Erythroblast (primary cell): ENCODE results near the gene TES.

Experiments used
- DNase-seq, 2 experiments: peaks; one replicate each; lab custom pipeline; 2025; lab: John Stamatoyannopoulos, UW
- GATA1 ChIP-seq: IDR thresholded peaks from 2 replicates; pipeline ENCODE4 v1.6.1; 2011; ENCODE audit warnings: low read depth, mild to moderate bottlenecking, control low read depth, low read length, moderate library complexity
- POLR2A ChIP-seq: IDR thresholded peaks from 2 replicates; pipeline ENCODE4 v1.6.1; 2011; ENCODE audit warnings: mild to moderate bottlenecking, low read length

TES gene

DNA sequence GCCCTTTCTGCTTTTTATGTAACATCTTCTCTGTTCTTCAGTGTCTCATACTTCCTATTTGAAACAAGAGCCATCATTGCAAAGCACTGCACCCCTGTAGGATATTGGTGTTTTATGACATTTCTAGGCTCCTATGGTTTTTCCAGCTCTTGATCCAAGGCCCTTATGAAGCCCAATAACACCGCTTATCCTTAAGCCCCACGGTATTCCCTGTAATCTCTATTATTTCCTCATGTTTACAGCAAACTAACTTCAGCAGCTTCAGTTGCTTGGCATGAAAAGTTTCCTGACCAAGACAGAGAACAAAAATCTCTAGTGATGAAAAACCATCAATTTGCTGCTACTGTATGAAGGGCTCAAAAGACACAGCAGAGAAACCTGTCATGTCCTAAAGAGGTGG lies 34.1 kb upstream of the TES start:
- no peak for TF ChIP-seq POLR2A
- DNase-seq: no peak

DNA sequence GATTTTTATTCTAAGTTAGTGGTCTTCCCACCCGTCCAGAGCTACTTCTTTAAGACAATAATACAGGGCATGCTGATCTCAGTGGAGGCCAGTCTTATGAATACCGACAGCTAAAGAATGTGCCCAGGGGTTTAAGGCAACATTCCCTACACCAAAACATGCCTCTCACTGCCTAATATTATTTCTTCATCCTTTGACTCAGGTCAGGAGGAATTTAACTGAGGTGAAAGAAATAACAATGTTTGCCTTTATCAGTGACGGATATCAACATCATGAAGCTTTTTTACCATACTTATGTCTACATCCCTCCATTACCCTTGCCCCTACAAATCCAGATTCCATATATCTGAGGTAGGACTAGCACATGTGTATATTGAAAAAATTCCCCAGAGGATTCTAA lies 33.3 kb upstream of the TES start:
- no peak for TF ChIP-seq GATA1
- no peak for TF ChIP-seq POLR2A
- DNase-seq: no peak

DNA sequence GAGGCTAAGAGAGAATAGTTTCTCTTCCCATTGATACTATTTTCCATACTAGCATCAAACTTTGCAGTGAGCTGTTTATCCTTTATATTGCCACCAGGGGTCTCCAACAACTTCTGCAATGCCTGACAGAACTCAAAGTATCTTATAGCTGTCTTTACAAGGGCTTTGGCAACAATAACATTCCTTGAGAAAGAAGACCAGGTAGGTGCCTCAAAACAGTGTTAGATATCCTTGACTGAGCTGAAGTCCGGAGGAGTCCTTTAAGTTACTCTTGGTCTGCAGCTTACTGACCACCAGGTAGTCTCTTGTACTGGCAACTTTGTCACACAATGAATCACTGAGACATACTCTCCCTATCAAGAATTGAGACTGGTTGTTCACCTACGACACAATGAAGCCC lies 30.0 kb upstream of the TES start:
- DNase-seq: peak; percentile 15 to 48
- TF ChIP-seq POLR2A (no peak), GATA1 (no peak)

DNA sequence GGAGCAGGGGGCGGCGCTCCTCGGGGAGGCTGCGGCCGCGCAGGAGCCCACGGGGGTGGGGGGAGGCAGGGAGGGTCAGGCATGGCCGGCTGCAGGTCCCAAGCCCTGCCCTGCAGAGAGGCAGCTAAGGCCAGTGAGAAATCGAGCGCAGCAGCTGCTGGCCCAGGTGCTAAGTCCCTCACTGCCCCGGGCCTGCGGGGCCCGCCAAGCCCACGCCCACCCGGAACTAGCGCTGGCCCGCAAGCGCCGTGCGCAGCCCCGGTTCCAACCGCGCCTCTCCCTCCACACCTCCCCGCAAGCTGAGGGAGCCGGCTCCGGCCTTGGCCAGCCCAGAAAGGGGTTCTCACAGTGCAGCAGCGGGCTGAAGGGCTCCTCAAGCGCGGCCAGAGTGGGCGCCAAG lies 28.3 kb upstream of the TES start:
- TF ChIP-seq POLR2A: no peak
- TF ChIP-seq GATA1: no peak
- no peak for DNase-seq

DNA sequence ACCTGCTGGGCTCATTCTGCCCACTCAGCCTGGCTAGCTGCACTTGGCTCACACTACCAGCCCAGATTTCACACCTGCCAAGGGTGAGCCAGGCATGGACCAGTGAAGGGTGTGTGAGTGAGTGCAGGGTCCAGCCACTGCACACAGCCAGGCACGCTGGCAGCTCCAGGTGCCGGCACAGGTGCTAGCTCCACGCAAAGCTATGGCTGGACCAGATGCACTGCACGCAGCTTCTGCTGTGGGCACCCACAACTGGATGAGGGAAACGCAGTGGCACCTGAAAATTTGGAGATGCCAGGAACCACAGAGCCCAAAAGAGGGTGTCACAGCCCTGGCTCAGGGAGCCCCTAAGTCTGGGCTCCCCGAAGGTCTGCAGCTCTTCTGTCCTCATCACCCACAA lies 24.9 kb upstream of the TES start:
- TF ChIP-seq GATA1: no peak
- no peak for TF ChIP-seq POLR2A

DNA sequence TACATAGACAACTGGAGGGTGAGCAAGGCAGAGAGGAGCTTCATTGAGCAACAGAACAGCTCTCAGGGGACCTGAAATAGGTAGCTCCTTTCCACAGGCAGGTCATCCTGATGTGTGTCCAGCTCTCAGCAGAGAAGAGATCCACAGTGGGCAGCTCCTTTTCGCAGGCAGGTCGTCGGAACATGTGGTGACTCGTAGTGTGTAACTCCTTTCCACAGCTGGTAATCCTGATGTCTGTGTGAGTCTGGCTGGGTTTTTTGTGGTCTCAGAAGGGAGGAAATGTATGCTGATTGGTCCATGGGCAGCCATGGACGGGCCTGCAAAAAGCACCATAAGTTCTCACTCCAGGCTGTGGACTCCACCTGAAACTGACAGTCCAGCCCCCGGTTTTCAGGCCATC lies 24.4 kb upstream of the TES start:
- DNase-seq: no peak
- TF ChIP-seq POLR2A (no peak), GATA1 (no peak)

More for the DNA sequence above, 24.9 kb upstream of the TES start:
- DNase-seq: no peak

DNA sequence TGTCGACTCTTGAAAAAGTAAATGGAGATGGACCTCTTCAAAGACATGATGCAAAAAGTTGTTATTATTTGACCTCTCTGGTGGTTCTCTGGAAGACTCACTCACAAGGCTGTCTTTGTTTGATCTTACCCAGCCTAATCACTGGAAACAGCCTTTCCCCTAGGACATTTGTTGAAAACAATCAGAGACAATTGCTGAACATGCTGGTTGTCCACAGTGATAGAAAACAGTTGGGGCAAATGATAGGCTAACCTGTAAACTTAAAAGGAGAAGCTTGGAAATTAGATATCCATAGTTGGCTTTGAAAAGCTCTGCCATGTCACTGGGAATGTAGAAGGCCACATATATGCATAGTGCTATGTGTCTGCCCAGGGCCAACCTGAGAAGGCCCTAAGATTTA lies 22.9 kb upstream of the TES start:
- TF ChIP-seq POLR2A (no peak), GATA1 (no peak)
- DNase-seq: no peak

DNA sequence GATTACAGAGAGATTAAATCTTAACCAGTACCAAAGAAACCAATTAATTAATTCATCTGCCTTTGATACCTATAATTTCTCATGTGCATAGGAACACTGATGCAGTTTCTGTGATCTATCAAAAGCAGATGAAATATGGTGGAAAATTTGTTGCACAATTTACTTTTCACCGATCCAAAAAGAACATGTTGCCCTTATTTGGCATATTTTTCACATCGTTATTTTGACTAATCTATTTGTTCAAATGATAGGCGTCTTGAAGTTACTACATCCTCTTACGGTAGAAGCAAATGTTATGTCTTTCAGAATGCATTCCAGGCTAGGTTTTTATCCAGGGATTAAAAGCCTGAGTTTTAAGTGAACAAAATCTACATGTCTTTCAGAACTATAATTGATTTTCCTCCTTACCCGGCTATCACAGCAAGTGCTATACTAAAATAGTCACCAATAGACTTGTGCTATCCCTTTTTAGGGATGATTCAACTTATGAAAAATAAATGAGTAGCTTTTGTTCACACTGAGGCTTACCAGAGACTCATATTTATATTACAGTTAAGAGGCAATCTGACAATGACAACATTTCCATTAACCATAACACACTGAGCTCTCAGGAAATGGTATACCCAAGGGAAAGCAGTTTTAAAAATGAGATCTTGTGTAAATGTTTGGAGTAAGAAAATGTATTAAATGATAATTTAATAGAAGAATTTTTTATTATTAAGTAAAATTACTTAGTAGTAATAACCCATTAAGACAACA lies 16.8 kb upstream of the TES start:
- no peak for DNase-seq
- TF ChIP-seq POLR2A: no peak
- no peak for TF ChIP-seq GATA1

DNA sequence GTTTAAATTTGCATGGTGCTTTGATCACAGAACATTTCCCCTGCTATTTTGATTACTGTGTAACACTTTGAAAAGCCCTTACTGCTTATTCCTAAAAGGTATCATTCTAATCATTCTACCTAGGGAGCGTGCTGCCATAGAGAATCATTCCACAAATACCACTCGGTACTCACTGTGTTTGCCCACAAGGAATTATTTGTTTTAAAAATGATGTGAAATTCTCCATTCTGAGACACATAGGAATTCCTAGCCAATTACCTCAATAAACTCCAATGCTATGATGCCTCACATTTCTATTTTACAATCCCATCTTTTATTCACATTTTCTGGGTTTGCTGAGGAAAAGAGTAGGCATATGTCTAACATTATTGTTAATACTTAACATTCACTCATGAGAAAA lies 16.2 kb upstream of the TES start:
- DNase-seq: no peak
- TF ChIP-seq GATA1 (no peak), POLR2A (no peak)

DNA sequence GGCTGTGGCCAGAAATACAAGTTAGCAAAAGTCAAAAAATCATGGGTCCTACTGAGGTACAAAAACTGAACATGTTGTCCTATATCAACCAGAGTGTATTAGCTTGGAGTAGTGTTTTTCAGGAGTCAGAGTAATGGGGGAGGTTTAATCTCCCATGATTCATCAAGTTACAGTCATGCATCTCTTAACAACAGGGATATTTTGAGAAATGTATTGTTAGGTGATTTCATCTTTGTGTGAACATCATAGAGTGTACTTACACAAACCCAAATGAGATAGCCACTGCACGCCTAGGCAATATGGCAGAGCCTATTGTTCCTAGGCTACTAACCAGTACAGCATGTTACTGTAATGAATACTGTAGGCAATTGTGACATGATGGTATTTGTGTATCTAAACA lies 14.9 kb upstream of the TES start:
- no peak for DNase-seq
- no peak for TF ChIP-seq GATA1
- TF ChIP-seq POLR2A: no peak

DNA sequence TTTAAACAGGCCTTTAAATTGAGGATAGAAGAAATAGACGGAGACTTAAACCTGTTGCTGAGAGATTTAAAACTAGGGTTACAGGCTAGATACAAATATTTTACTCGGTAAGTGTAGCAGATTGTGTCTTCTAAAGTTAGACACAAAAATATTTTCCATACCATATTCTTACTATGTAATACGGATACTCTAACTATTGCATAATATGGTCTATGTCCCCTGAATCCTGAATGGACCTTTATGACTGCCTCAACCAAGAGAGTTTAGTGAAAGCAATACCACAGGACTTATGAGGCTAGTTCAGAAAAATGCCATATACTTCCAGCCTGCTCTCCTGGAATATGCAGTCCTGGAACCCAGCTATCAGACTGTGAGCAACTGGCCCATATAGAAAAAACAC lies 13.4 kb upstream of the TES start:
- DNase-seq: no peak
- TF ChIP-seq POLR2A (no peak), GATA1 (no peak)

DNA sequence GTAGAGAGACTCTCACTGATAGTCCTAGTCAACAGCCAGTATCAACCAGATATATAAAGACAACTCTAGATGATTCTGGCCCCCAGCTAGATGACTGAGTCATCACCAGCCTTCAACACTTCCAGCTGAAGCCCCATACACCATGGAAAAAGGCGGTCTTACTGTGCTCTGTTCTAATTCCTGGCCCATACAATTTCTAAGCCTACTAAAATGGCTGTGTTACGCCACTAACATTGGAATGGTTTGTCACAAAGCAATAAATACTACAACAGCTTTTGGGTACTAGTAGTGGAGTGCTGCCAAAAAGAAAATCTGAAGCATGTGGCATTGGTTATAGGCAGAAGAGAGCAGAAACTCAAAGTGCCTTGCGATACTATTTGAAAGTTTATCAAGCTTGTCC lies 13.0 kb upstream of the TES start:
- no peak for TF ChIP-seq GATA1
- TF ChIP-seq POLR2A: no peak
- no peak for DNase-seq

DNA sequence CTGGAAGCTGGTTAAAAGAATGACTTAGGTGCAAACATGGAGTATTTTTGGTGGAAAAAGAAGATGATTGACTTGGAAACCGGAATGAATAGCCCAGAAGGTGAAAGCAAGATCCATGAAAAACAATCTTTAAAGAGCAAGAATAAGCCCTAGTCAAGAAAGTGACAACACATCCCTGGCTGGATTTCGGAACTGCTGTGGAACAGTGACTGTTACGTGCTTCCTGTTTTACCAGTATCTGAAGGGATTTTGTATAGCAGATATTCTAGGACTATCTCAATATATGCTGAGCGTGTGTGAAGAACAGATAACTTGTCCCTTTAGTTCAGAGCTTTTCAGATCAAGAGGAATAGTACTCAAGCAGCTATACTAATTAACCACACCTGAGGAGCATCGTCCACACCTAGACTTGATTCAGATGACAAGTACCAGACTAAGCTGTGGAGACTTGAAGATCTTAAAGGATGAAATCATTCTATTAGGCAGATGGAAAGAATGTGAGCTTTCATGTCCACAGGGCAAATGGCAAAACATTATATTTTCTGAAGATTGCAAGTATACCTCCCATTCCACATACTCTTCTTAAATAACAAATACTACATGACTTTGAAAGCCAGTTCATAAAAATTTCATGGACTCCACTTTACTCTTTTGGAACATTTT lies 11.5 kb upstream of the TES start:
- DNase-seq: no peak
- TF ChIP-seq GATA1: no peak
- no peak for TF ChIP-seq POLR2A

DNA sequence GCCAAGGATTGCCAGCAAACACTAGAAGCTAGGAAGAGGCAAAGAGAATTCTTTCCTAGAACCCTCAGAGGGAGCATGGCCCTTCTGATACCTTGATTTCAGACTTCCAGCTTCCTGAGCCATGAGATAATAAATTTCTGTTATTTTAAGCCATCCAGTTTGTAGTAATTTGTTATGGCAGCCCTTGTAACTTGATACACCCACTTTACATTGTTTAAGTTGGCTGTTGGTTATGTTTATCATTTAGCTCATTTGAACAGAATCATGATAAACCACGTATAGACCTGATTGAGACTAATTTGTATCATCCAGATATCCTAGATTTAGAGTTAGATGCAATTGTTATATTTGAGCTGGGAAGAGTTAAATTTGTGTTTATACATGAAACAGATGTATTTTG lies 9.4 kb upstream of the TES start:
- DNase-seq: no peak
- TF ChIP-seq GATA1: no peak
- no peak for TF ChIP-seq POLR2A

DNA sequence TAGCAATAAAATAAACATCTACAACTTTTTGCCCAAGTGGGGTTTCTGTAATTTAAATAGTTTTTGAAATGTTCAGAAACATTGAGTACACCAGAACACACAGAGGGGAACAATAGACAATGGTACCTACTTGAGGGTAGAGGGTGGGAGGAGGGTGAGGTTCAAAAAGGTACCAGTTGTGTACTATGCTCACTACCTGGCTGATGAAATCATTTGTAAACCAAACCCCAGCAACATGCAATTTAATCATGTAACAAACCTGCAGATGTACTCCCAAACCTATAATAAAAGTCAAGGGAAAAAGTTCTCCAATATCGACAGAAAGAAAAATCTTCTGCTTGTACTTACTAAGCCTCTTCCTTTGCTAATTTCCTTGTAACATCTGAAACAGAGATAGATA lies 4.2 kb upstream of the TES start:
- TF ChIP-seq GATA1 (no peak), POLR2A (no peak)

More for the DNA sequence above, 4.2 kb upstream of the TES start:
- DNase-seq: no peak
